A673 (cell line): ENCODE data around the gene GMDS. TPM values are rescaled to one million over a fixed set of nuclear protein-coding genes. Genes with fewer than 3 reads are reported as not detected.

Experiments used
- BruUV-seq: library from RNA; stranded (reverse); fragments of 400-500 nt; replicated peaks from 2 replicates; lab custom pipeline; 2021; lab: Mats Ljungman, UMichigan
- CTCF ChIA-PET: fragments of 300-600 bp; sonication (Branson Sonifier 250); formaldehyde crosslinking; loops from one replicate; lab custom pipeline; 2022; ENCODE audit warnings: antibody characterized with exemption; lab: Charles Lee
- POLR2A ChIA-PET: fragments of 300-600 bp; sonication (Branson Sonifier 250); formaldehyde crosslinking; loops from one replicate; lab custom pipeline; 2022; ENCODE audit warnings: antibody characterized with exemption; ENCODE audit not compliant: low non-redundant PET; lab: Charles Lee
- DNase-seq: peaks from one replicate; pipeline ENCODE4 v3.0.0-alpha.2; 2015; ENCODE audit warnings: low spot score
- H3K27ac ChIP-seq: fragments of 200-600 bp; sonication (generic); 2 replicates; pipeline ENCODE4 v1.5.1; 2016; ENCODE audit warnings: mixed run types, low read depth, mild to moderate bottlenecking, mixed read lengths, antibody characterized with exemption, low read length; ENCODE audit not compliant: poor library complexity, severe bottlenecking
- H3K27me3 ChIP-seq: fragments of 200-600 bp; sonication (generic); replicated peaks from 2 replicates; pipeline ENCODE4 v1.6.1; 2017; ENCODE audit warnings: mixed run types, low read depth, mild to moderate bottlenecking, mixed read lengths, antibody characterized with exemption, low read length; ENCODE audit not compliant: insufficient read depth, poor library complexity
- H3K36me3 ChIP-seq: fragments of 200-600 bp; sonication (generic); 2 replicates; pipeline ENCODE4 v1.6.1; 2016; ENCODE audit warnings: mixed run types, mild to moderate bottlenecking, mixed read lengths, antibody characterized with exemption, low read length; ENCODE audit not compliant: insufficient read depth, poor library complexity, severe bottlenecking
- H3K4me1 ChIP-seq: fragments of 200-600 bp; sonication (generic); 2 replicates; pipeline ENCODE4 v1.6.1; 2017; ENCODE audit warnings: mixed run types, mild to moderate bottlenecking, mixed read lengths, antibody characterized with exemption, low read length; ENCODE audit not compliant: insufficient read depth, poor library complexity, severe bottlenecking
- H3K4me3 ChIP-seq: fragments of 200-600 bp; sonication (generic); 2 replicates; pipeline ENCODE4 v1.5.1; 2016; ENCODE audit warnings: low read depth, mixed run types, mild to moderate bottlenecking, mixed read lengths, low read length; ENCODE audit not compliant: poor library complexity, severe bottlenecking
- H3K9me3 ChIP-seq: fragments of 200-600 bp; sonication (generic); 2 replicates; pipeline ENCODE4 v1.6.1; 2016; ENCODE audit warnings: mixed run types, low read depth, mild to moderate bottlenecking, mixed read lengths, antibody characterized with exemption, low read length; ENCODE audit not compliant: poor library complexity, severe bottlenecking
- EZH2 ChIP-seq: fragments of 200-600 bp; sonication (generic); IDR thresholded peaks from 2 replicates; pipeline ENCODE4 v1.6.1; 2017; ENCODE audit warnings: borderline replicate concordance, low read depth, mild to moderate bottlenecking, mixed read lengths, antibody characterized with exemption, low read length; ENCODE audit not compliant: poor library complexity, severe bottlenecking
- intact Hi-C: fragments of 100-400 bp; cut with micrococcal nuclease; formaldehyde crosslinking; loops from one replicate; pipeline ENCODE4 v1.10.0; 2022; ENCODE audit not compliant: unreplicated experiment
- total RNA-seq: library from RNA; stranded (reverse); gene quantifications from 2 replicates; pipeline ENCODE4 v1.2.3, GENCODE V29; 2021
- TF ChIP-seq, protein P1 (sequence below): fragments of 300-800, 200-600 bp; sonication (generic); conservative IDR thresholded peaks from 2 replicates; pipeline ENCODE4 v1.5.1; 2017; ENCODE audit warnings: low read depth, mild to moderate bottlenecking, antibody characterized with exemption, low read length, moderate library complexity, mixed read lengths

Gene GMDS
- total RNA-seq, 1 experiment from 2014 or later = 15.2 TPM

DNA sequence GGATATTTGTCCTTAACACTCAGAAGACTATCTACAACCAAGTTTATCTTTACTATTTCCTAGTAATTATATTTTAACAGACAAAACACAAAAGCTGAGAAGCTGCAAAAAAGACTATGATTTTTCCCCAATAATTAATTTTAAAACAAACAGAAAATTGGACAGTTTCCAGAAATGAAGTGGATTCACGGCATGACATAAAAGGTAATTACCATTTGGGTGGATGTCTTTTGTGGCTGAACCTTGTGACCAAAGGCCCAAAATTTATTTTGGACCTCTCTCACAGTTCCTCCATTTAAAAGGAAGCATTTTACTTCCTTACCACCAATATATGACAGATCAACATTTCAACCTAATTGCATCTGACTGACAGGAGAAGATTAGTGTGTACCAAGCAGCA lies 90.2 kb downstream of the GMDS start:
- ChIA-PET POLR2A (no interaction called here), CTCF (no interaction called here)
- H3K4me1 ChIP-seq = peaks cover 5% of the 10 kb centered on the region
- TF ChIP-seq EZH2 = no peak
- TF ChIP-seq, protein P1, sequence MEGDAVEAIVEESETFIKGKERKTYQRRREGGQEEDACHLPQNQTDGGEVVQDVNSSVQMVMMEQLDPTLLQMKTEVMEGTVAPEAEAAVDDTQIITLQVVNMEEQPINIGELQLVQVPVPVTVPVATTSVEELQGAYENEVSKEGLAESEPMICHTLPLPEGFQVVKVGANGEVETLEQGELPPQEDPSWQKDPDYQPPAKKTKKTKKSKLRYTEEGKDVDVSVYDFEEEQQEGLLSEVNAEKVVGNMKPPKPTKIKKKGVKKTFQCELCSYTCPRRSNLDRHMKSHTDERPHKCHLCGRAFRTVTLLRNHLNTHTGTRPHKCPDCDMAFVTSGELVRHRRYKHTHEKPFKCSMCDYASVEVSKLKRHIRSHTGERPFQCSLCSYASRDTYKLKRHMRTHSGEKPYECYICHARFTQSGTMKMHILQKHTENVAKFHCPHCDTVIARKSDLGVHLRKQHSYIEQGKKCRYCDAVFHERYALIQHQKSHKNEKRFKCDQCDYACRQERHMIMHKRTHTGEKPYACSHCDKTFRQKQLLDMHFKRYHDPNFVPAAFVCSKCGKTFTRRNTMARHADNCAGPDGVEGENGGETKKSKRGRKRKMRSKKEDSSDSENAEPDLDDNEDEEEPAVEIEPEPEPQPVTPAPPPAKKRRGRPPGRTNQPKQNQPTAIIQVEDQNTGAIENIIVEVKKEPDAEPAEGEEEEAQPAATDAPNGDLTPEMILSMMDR = no peak
- intact Hi-C loops = no loop called here
- no peaks in the 10 kb centered on the region for H3K9me3 ChIP-seq
- H3K27ac ChIP-seq = no peak overlapping the region
- no peaks in the 10 kb centered on the region for H3K27me3 ChIP-seq
- H3K36me3 ChIP-seq = no peaks in the 10 kb centered on the region
- no peak for DNase-seq
- H3K4me3 ChIP-seq = no peak overlapping the region
- BruUV-seq = no TSS peak

DNA sequence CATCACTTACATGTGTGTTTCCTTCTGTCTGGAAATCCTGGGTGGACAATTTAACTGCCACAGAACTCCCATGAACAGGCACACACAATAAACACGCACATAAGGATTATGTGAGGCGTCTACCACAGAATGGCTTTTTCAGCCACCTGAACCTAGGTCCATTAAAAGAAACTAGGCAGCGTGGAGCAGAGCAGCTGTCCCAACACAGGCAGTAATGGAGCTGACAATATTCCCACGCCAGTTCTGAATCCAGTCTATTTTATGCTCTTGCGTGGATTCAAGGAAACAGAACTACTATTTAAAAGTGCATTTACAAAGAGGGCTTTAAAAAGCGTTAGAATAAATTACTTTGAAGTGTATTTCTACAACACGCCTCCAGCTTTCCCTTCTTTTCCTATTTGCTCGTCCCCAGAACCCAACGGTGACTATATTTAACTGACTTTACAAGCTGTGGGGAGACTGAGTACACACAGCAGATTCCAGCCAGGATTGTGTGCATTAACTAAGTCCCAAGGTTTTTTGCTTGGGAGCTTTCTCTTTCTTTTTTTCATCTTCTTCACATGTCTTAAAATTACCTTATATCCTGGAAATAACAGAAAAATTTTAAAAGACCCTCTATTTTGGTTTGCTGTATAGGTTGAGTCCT lies 95.9 kb downstream of the GMDS start:
- TF ChIP-seq EZH2 = no peak
- TF ChIP-seq, protein P1 = no peak
- Histone ChIP-seq H3K9me3 (no peaks in the 10 kb centered on the region), H3K4me1 (no peaks in the 10 kb centered on the region), H3K36me3 (no peaks in the 10 kb centered on the region), H3K4me3 (no peak overlapping the region), H3K27me3 (no peaks in the 10 kb centered on the region), H3K27ac (no peak overlapping the region)
- BruUV-seq = no TSS peak
- POLR2A ChIA-PET = no interaction called here
- CTCF ChIA-PET = no interaction called here
- intact Hi-C loops = no loop called here
- no peak for DNase-seq

DNA sequence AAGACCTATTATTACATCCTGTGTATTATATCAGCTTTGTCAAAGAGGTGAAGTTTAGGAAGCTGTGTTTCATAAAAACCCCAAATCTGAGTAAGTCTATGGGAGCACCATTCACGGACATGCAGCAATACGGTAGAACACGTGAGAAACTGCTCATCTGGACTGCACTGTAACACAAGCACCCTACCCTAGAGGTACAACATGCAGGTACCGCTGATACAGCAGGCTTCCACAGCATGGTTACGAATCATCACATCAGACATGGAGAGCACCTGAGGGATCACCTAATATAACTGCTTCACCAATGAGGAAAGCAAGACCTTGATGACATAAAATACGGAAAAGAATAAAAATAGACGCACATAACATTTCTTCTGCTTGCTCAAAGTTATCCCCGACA lies 96.7 kb downstream of the GMDS start:
- ChIA-PET CTCF (no interaction called here), POLR2A (no interaction called here)
- intact Hi-C loops = no loop called here

More for the DNA sequence above, 96.7 kb downstream of the GMDS start:
- Histone ChIP-seq H3K27ac (no peak overlapping the region), H3K9me3 (no peaks in the 10 kb centered on the region), H3K27me3 (no peaks in the 10 kb centered on the region), H3K4me1 (no peaks in the 10 kb centered on the region), H3K4me3 (no peak overlapping the region), H3K36me3 (no peaks in the 10 kb centered on the region)
- DNase-seq = no peak
- no TSS peak for BruUV-seq
- TF ChIP-seq EZH2 = no peak
- TF ChIP-seq, protein P1 = no peak
